Left renal cortex interstitium (tissue), 4 donors: Measurements from ENCODE around the gene GADL1. TPM values are rescaled to one million over a fixed set of nuclear protein-coding genes. Genes with fewer than 3 reads are reported as not detected.

Source experiments
- DNase-seq, 4 donors: peaks; one replicate each; pipeline ENCODE4 v3.0.0-alpha.2; 2013; ENCODE audit warnings: low read depth in 4 of 4, low spot score in 2 of 4, missing footprints in 1 of 4
- polyA plus RNA-seq, 4 donors: library from polyadenylated mRNA; unstranded; fragments of 120-200 nt; gene quantifications; one replicate each; pipeline ENCODE4 v1.2.1, GENCODE V29; 2013; ENCODE audit not compliant: insufficient read length in 4 of 4

The GADL1 gene
- 1 to 10 TPM; 2.2 to 5.3 (median 3.2) TPM for polyA plus RNA-seq

- peak in 2 of 4 donors; percentile 18 to 29 for DNase-seq
Observed at GRCh38 chr3:30894521-30895251, at the start of gene GADL1. TSS of gene GADL1 (minus strand) at chr3:30894661. CDS start at chr3:30894614, 47 bp downstream.

- DNase-seq, result no peak
Observed at GRCh38 chr3:30944124-30944523, 49.7 kb upstream of the GADL1 start.

- DNase-seq, result no peak
Observed at GRCh38 chr3:30943206-30943605, 48.7 kb upstream of the GADL1 start.

GRCh38 chr3:30941342-30941741, 46.9 kb upstream of the GADL1 start:
- no peak for DNase-seq

- no peak for DNase-seq
Observed at GRCh38 chr3:30940740-30941139, 46.3 kb upstream of the GADL1 start.

GRCh38 chr3:30934208-30934550, 39.7 kb upstream of the GADL1 start:
- DNase-seq, result peak; percentile 15 to 37 (median 28)

GRCh38 chr3:30933478-30934207, 39.2 kb upstream of the GADL1 start:
- DNase-seq, result peak in 1 of 4 donors; percentile 19

- DNase-seq, result no peak
Observed at GRCh38 chr3:30932513-30933098, 38.1 kb upstream of the GADL1 start.

- no peak for DNase-seq
Observed at GRCh38 chr3:30924763-30925162, 30.3 kb upstream of the GADL1 start.

GRCh38 chr3:30919564-30919963, 25.1 kb upstream of the GADL1 start:
- no peak for DNase-seq

GRCh38 chr3:30918761-30919160, 24.3 kb upstream of the GADL1 start:
- DNase-seq, result no peak

- no peak for DNase-seq
Observed at GRCh38 chr3:30915782-30916181, 21.3 kb upstream of the GADL1 start.

GRCh38 chr3:30914696-30915095, 20.2 kb upstream of the GADL1 start:
- DNase-seq, result no peak

- no peak for DNase-seq
Observed at GRCh38 chr3:30913176-30913575, 18.7 kb upstream of the GADL1 start.

- no peak for DNase-seq
Observed at GRCh38 chr3:30912301-30912700, 17.8 kb upstream of the GADL1 start.

GRCh38 chr3:30908456-30909037, 14.1 kb upstream of the GADL1 start:
- no peak for DNase-seq

- no peak for DNase-seq
Observed at GRCh38 chr3:30904996-30905395, 10.5 kb upstream of the GADL1 start.

- peak in 2 of 4 donors; percentile 31 to 32 for DNase-seq
Observed at GRCh38 chr3:30895329-30895728, 868 bp upstream of the GADL1 start.

- DNase-seq, result peak in 1 of 4 donors; percentile 21
Observed at GRCh38 chr3:30893678-30894325, 659 bp downstream of the GADL1 start.

GRCh38 chr3:30890907-30891306, 3.6 kb downstream of the GADL1 start:
- no peak for DNase-seq

- DNase-seq, result no peak
Observed at GRCh38 chr3:30886888-30887287, 7.6 kb downstream of the GADL1 start.
